HEK293T (cell line): Measurements from ENCODE around the gene LHX6.

Experiments
- CTCF ChIA-PET: fragments of 350-600 bp; formaldehyde crosslinking; extraction: SDS; loops from one replicate; lab custom pipeline; 2021; ENCODE audit warnings: antibody characterized with exemption, inconsistent platforms; lab: Yijun Ruan, JAX
- POLR2A ChIA-PET: fragments of 350-600 bp; formaldehyde crosslinking; extraction: SDS; loops from one replicate; lab custom pipeline; 2020; ENCODE audit warnings: antibody characterized with exemption, inconsistent platforms; lab: Yijun Ruan, JAX
- DNase-seq: peaks from one replicate; pipeline ENCODE4 v3.0.0; 2012; ENCODE audit warnings: mixed read lengths; ENCODE audit errors: extremely low spot score
- ARNT ChIP-seq: fragments of 450-650 bp; IDR thresholded peaks from 2 replicates; pipeline ENCODE4 v1.6.1; 2017; ENCODE audit warnings: mild to moderate bottlenecking
- BHLHE40 ChIP-seq: fragments of 450-650 bp; IDR thresholded peaks from 2 replicates; pipeline ENCODE4 v1.6.1; 2016; ENCODE audit warnings: mild to moderate bottlenecking, moderate library complexity, borderline replicate concordance
- CTBP1 ChIP-seq: fragments of 450-650 bp; IDR thresholded peaks from 2 replicates; pipeline ENCODE4 v1.6.1; 2016; ENCODE audit warnings: borderline replicate concordance
- ELF4 ChIP-seq: fragments of 450-650 bp; IDR thresholded peaks from 2 replicates; pipeline ENCODE4 v1.6.1; 2017; ENCODE audit warnings: antibody characterized with exemption
- FOXA1 ChIP-seq: fragments of 450-650 bp; IDR thresholded peaks from 2 replicates; pipeline ENCODE4 v1.6.1; 2016; ENCODE audit warnings: mild to moderate bottlenecking
- FOXK2 ChIP-seq: fragments of 450-650 bp; IDR thresholded peaks from 2 replicates; pipeline ENCODE4 v1.6.1; 2016; ENCODE audit warnings: mild to moderate bottlenecking
- FOXM1 ChIP-seq: fragments of 450-650 bp; IDR thresholded peaks from 2 replicates; pipeline ENCODE4 v1.6.1; 2017; ENCODE audit warnings: mild to moderate bottlenecking, borderline replicate concordance
- HDGF ChIP-seq: fragments of 450-650 bp; IDR thresholded peaks from 2 replicates; pipeline ENCODE4 v1.6.1; 2017; ENCODE audit warnings: antibody characterized with exemption, borderline replicate concordance
- L3MBTL2 ChIP-seq: fragments of 450-650 bp; conservative IDR thresholded peaks from 2 replicates; pipeline ENCODE4 v1.6.1; 2016; ENCODE audit warnings: mild to moderate bottlenecking
- LEF1 ChIP-seq: fragments of 450-650 bp; IDR thresholded peaks from 2 replicates; pipeline ENCODE4 v1.6.1; 2017; ENCODE audit warnings: mild to moderate bottlenecking, borderline replicate concordance
- NFRKB ChIP-seq: fragments of 450-650 bp; IDR thresholded peaks from 2 replicates; pipeline ENCODE4 v1.6.1; 2016; ENCODE audit warnings: mild to moderate bottlenecking, moderate library complexity
- SP1 ChIP-seq: fragments of 450-650 bp; IDR thresholded peaks from 2 replicates; pipeline ENCODE4 v1.6.1; 2017
- SUZ12 ChIP-seq: fragments of 450-650 bp; IDR thresholded peaks from 2 replicates; pipeline ENCODE4 v1.6.1; 2016; ENCODE audit warnings: mild to moderate bottlenecking
- TARDBP ChIP-seq: fragments of 450-650 bp; IDR thresholded peaks from 2 replicates; pipeline ENCODE4 v1.6.1; 2016
- ZNF384 ChIP-seq: fragments of 450-650 bp; IDR thresholded peaks from 2 replicates; pipeline ENCODE4 v1.6.1; 2016
- TF ChIP-seq, protein P1 (sequence below): fragments of 450-650 bp; IDR thresholded peaks from 2 replicates; pipeline ENCODE4 v1.6.1; 2016

The LHX6 gene

DNA sequence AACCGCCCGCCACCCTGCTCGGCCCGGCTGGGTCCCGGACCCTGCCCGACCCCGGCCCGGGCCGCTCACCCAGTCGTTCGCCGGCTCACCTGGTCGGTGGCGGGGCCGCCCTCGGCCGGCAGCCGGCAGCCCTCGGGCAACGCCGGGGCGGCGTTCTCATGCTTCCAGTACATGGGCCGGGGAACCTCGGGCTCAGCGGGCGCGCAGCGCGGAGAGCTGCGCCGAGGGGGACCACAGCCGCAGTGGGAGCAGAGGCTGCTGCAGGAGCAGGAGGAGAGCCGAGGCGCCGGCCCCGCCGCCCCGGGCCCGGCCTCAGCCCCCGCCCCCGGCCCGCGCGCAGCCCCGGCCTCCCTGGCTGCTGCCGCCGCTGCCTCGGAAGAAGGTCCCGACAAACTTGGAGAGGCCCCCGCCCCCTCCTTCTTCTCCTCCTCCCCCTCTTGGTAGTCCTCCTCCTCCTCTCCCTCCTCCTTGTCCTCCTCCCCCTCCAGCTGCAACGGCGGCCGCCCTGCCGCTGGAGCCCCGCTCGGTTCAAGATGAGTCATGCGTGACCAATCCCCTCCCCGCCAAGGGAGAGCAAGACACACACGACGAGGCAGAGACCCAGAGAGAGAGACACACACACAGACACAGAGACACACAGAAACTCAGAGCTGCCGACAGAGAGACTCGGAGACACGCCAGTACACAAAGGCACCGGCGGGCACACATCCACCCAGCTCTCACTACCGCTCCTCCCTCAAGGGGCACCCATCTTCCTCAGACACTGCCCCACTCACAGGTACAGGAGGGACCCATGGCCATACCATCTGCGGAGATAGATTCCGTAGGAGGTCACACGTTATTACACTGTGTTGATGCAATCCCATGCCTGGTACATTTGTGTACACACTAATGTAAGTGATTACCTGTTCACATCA, at the start of gene LHX6:
Gene LHX6, minus strand, starts transcription at position 390 of the 917 bp plus-strand sequence. Its CDS starts 217 bp downstream, at position 173.
- POLR2A ChIA-PET, result no interaction called here
- no peak for TF ChIP-seq BHLHE40
- no peak for TF ChIP-seq FOXM1
- no peak for TF ChIP-seq HDGF
- TF ChIP-seq, protein P1, sequence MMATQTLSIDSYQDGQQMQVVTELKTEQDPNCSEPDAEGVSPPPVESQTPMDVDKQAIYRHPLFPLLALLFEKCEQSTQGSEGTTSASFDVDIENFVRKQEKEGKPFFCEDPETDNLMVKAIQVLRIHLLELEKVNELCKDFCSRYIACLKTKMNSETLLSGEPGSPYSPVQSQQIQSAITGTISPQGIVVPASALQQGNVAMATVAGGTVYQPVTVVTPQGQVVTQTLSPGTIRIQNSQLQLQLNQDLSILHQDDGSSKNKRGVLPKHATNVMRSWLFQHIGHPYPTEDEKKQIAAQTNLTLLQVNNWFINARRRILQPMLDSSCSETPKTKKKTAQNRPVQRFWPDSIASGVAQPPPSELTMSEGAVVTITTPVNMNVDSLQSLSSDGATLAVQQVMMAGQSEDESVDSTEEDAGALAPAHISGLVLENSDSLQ, result no peak
- no peak for TF ChIP-seq SP1
- no peak for TF ChIP-seq ZNF384
- TF ChIP-seq FOXK2, result no peak
- TF ChIP-seq NFRKB, result no peak
- TF ChIP-seq LEF1, result no peak
- no peak for TF ChIP-seq ARNT
- no peak for TF ChIP-seq L3MBTL2
- TF ChIP-seq ELF4, result no peak
- TF ChIP-seq SUZ12, result no peak
- TF ChIP-seq CTBP1, result no peak
- no peak for TF ChIP-seq TARDBP
- no peak for TF ChIP-seq FOXA1
- DNase-seq, result peak; percentile 46
- CTCF ChIA-PET, result no interaction called here

DNA sequence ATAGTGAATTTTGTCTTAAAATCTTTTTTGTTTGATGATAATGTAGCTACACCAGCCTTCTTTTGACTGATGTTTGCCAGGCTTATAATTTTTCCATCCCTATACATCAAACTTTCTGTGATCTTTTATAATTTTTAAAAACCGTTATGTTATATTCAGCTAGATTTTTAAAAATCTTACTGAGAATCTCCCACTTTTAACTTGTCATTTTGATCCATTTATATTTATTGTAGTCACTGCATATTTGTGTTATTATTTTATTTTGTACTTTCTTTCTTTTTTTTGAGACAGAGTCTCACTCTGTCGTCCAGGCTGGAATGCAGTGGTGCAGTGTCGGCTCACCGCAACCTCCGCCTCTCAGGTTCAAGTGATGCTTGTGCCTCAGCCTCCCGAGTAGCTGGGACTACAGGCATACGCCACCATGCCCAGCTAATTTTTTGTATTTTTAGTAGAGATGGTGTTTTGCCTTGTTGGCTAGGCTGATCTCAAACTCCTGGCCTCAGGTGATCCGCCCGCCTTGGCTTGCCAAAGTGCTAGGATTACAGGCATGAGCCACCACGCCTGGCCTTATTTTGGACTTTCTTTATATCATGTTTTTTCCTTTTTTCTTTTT, 48.6 kb upstream of the LHX6 start:
- no peak for TF ChIP-seq ZNF384
- no peak for TF ChIP-seq ARNT
- TF ChIP-seq ELF4, result no peak
- TF ChIP-seq HDGF, result no peak
- TF ChIP-seq BHLHE40, result no peak
- TF ChIP-seq FOXK2, result no peak
- no peak for TF ChIP-seq FOXM1
- no peak for TF ChIP-seq NFRKB
- no peak for TF ChIP-seq TARDBP
- no peak for TF ChIP-seq SUZ12
- TF ChIP-seq L3MBTL2, result no peak
- no peak for TF ChIP-seq SP1
- TF ChIP-seq, protein P1, result no peak
- TF ChIP-seq LEF1, result no peak
- no peak for TF ChIP-seq FOXA1
- TF ChIP-seq CTBP1, result no peak
- DNase-seq, result no peak
- CTCF ChIA-PET, result no interaction called here

DNA sequence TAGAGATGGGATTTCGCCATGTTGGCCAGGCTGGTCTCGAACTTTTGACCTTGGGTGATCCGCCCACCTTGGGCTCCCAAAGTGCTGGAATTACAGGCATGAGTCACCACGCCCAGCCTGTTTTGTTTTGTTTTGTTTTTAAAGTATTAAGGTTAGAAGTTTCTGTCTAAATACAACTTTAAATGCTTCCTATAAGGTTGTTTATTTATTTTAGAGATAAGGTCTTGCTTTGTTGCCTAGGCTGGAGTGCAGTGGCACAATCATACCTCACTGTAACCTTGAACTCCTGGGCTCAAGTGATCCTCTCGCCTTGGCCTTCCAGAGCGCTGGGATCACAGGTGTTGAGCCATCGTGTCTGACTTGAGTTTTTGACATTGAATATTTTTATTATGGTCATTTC, 47.3 kb upstream of the LHX6 start:
- ChIA-PET POLR2A (no interaction called here), CTCF (no interaction called here)
- TF ChIP-seq L3MBTL2 (no peak), ELF4 (no peak), FOXK2 (no peak), BHLHE40 (no peak), HDGF (no peak), TARDBP (no peak)
- DNase-seq, result no peak

More for the DNA sequence above, 48.6 kb upstream of the LHX6 start:
- POLR2A ChIA-PET, result no interaction called here

- TF ChIP-seq SUZ12, result no peak
- no peak for TF ChIP-seq HDGF
- TF ChIP-seq CTBP1, result no peak
- no peak for TF ChIP-seq LEF1
- TF ChIP-seq SP1, result no peak
- TF ChIP-seq FOXM1, result no peak
- no peak for TF ChIP-seq FOXA1
- TF ChIP-seq FOXK2, result no peak
- TF ChIP-seq, protein P1, result no peak
- no peak for TF ChIP-seq ARNT
- no peak for TF ChIP-seq ELF4
- TF ChIP-seq L3MBTL2, result no peak
- TF ChIP-seq NFRKB, result no peak
- no peak for TF ChIP-seq ZNF384
- POLR2A ChIA-PET, result no interaction called here
- DNase-seq, result no peak
- CTCF ChIA-PET, result no interaction called here
These were observed 45.3 kb upstream of the LHX6 start for GRCh38 chr9:122274055-122274454.

DNA sequence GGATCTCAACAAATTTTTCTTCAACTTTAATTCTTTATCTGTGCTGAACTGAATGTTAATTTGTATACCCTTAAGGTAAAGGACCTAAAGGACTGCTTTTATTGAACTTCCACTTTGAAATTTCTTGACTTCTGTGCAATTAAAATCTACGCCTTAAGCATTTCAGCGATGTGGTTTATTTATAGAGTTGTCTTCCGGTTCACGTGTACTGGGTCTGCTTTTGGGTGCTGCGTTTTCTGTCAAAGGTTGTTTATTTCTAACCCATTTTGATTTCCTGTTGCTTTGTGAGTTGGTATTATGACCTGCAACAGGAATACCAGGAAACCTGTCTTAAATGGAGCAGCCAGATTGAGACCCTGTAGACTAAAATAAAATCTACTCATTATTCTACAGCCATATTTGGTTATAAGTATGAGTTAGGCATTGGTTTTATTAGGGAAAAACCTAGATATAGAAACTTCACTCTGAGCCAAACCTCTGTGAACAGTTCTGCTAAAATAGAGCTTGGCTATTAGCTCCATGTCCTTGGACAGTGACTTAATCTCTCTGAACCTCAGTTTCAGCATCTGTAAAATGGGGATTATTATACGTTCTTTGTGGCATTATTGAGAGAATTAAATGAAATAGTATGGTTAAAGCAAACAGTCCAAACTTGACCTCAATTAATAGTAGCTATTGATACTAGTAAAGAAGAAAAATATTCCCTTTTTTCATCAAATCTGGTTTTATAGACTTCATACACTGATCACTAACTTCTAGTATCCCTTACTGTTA, 39.5 kb upstream of the LHX6 start:
- no peak for DNase-seq
- ChIA-PET POLR2A (no interaction called here), CTCF (no interaction called here)
- TF ChIP-seq, protein P1, result no peak
- TF ChIP-seq NFRKB (no peak), ELF4 (no peak), SP1 (no peak), TARDBP (no peak), L3MBTL2 (no peak), LEF1 (no peak), FOXM1 (no peak), CTBP1 (no peak), HDGF (no peak), FOXA1 (no peak), BHLHE40 (no peak), ZNF384 (no peak)
